ENCODE data around the gene CDH7.

GRCh38 chr18:65897292-65897691, 146.5 kb downstream of the CDH7 start:
- TF ChIP-seq CTCF (conservative IDR thresholded peaks at IDR 0.05) (no peak), EZH2 (IDR thresholded peaks at IDR 0.05; ENCODE audit: low read depth) (no peak)

All from PC-9 (cell line).